Upper lobe of left lung (tissue), 6 donors: ENCODE results near the gene AXDND1. TPM values are rescaled to one million over a fixed set of nuclear protein-coding genes. Genes with fewer than 3 reads are reported as not detected.

Experiments used
- ATAC-seq, 2 donors: fragments of 200-7000 bp; cut with Tn5 transposase; one replicate each; pipeline ENCODE4 v1.9.1; 2022; ENCODE audit warnings: mild to moderate bottlenecking in 2 of 2, moderate library complexity in 2 of 2; ENCODE audit not compliant: low FRiP score in 2 of 2
- DNase-seq, 2 donors: peaks; one replicate each; pipeline ENCODE4 v3.0.0-alpha.2; 2019 to 2020
- H3K27ac ChIP-seq, 4 donors: fragments of 200-600 bp; sonication (generic); one replicate each; pipeline ENCODE4 v1.5.1; 2016 to 2019
- H3K27me3 ChIP-seq, 4 donors: fragments of 200-600 bp; sonication (generic); one replicate each; pipeline ENCODE4 v1.5.1; 2017 to 2019
- H3K36me3 ChIP-seq, 4 donors: fragments of 200-600 bp; sonication (generic); one replicate each; pipeline ENCODE4 v1.5.1; 2016 to 2019
- H3K4me1 ChIP-seq, 4 donors: fragments of 200-600 bp; sonication (generic); one replicate each; pipeline ENCODE4 v1.5.1; 2018 to 2019
- H3K4me3 ChIP-seq, 4 donors: fragments of 200-600 bp; sonication (generic); one replicate each; pipeline ENCODE4 v1.5.1; 2017 to 2019; ENCODE audit warnings: mild to moderate bottlenecking in 2 of 4, moderate library complexity in 1 of 4
- H3K9me3 ChIP-seq, 4 donors: fragments of 200-600 bp; sonication (generic); one replicate each; pipeline ENCODE4 v1.5.1; 2018 to 2019
- EP300 ChIP-seq, 4 donors: sonication (generic); formaldehyde crosslinking; IDR thresholded peaks; one replicate each; pipeline ENCODE4 v1.5.1; 2017; ENCODE audit warnings: antibody characterized with exemption in 4 of 4, control low read depth in 2 of 4
- POLR2A ChIP-seq, 4 donors: fragments of 450-650 bp; IDR thresholded peaks; one replicate each; pipeline ENCODE4 v1.5.1; 2016 to 2017; ENCODE audit warnings: antibody characterized with exemption in 4 of 4, mild to moderate bottlenecking in 2 of 4
- POLR2AphosphoS5 ChIP-seq, 2 donors: sonication (generic); formaldehyde crosslinking; IDR thresholded peaks; one replicate each; pipeline ENCODE4 v1.5.1; 2017; ENCODE audit warnings: antibody characterized with exemption in 2 of 2
- WGBS, 2 donors: methylation state at CpG; one replicate each; pipeline ENCODE4 v1.1.5; 2017 to 2018; 5-methylcytosine and 5-hydroxymethylcytosine counted together
- total RNA-seq, 6 donors: library from RNA; depleted of rRNA in 4 of 6; stranded (reverse); fragments of >200 nt in 4 of 6; gene quantifications; one replicate each; pipeline versions ENCODE4 v1.1.0 to v1.2.1, GENCODE V29; 2016 to 2021
- TF ChIP-seq, protein P1 (sequence below), 6 experiments: fragments of 450-650 bp in 4 of 6; fragments of 200-600 bp in 2 of 6; sonication (generic) in 2 of 6; IDR thresholded peaks; one replicate each; pipeline ENCODE4 v1.5.1; 2016 to 2019; ENCODE audit warnings: antibody characterized with exemption in 6 of 6
- donor health status: DM: no; HTN: no; CAD: no; lungs with moderate emphysema.
- donor health status: DM: no; HTN: yes; CAD: no; lungs with severe emphysema.

The AXDND1 gene
- total RNA-seq, 6 donors from 2014 or later: 0.44 to 2.9 (median 0.61) TPM; not detected in 3

DNA sequence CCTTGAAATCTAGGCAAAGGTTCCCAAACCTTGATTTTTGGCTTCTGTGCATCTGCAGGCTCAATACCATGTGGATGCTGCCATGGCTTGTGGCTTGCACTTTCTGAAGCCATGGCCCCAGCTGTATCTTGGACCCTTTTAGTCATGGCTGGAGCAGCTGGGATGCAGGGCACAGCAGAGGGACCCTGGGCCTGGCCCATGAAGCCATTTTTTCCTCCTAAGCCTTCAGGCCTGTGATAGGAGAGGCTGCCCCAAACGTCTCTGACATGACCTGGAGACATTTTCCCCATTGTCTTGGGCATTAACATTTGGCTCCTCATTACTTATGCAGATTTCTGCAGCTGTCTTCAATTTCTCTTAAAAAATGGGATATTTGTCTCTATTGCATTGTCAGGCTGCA lies 112.6 kb downstream of the AXDND1 start:
- Histone ChIP-seq H3K27ac (no peak overlapping the region), H3K9me3 (peaks cover 10 to 42% (median 27%) of the 10 kb centered on the region in 4 donors), H3K36me3 (no peaks in the 10 kb centered on the region), H3K4me3 (no peak overlapping the region), H3K27me3 (no peaks in the 10 kb centered on the region), H3K4me1 (no peaks in the 10 kb centered on the region)
- no peak for ATAC-seq
- 10 to 38% methylated on average over 1 of the region's 1 CpG for WGBS, 2 donors
- no peak for DNase-seq
- TF ChIP-seq POLR2A (IDR thresholded peaks at IDR 0.05): no peak
- TF ChIP-seq POLR2AphosphoS5 (IDR thresholded peaks at IDR 0.05): no peak
- TF ChIP-seq EP300 (IDR thresholded peaks at IDR 0.05): no peak
- TF ChIP-seq, protein P1, sequence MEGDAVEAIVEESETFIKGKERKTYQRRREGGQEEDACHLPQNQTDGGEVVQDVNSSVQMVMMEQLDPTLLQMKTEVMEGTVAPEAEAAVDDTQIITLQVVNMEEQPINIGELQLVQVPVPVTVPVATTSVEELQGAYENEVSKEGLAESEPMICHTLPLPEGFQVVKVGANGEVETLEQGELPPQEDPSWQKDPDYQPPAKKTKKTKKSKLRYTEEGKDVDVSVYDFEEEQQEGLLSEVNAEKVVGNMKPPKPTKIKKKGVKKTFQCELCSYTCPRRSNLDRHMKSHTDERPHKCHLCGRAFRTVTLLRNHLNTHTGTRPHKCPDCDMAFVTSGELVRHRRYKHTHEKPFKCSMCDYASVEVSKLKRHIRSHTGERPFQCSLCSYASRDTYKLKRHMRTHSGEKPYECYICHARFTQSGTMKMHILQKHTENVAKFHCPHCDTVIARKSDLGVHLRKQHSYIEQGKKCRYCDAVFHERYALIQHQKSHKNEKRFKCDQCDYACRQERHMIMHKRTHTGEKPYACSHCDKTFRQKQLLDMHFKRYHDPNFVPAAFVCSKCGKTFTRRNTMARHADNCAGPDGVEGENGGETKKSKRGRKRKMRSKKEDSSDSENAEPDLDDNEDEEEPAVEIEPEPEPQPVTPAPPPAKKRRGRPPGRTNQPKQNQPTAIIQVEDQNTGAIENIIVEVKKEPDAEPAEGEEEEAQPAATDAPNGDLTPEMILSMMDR (IDR thresholded peaks at IDR 0.05): no peak

DNA sequence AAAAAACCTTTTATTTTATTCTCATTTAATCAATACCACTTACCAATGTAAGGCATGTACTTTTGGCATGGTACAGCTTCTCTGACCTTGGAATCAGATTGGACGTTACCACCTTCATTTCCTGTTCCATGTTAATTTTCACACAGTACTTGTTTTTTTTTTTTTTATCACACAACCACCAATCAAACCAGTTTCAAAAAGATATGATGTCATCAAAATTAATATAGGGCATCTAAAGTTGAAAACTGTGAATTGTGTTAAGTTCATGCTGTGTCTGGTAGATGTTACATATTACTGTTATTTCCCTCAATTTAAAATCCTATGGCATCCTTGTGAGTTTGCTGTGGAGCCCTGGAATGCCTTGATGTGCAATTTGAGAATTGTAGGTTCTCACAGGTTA lies 124.8 kb downstream of the AXDND1 start:
- Histone ChIP-seq H3K4me1 (no peaks in the 10 kb centered on the region), H3K27ac (no peak overlapping the region), H3K4me3 (no peak overlapping the region), H3K36me3 (no peaks in the 10 kb centered on the region), H3K27me3 (no peaks in the 10 kb centered on the region), H3K9me3 (peaks cover 3 to 10% (median 7%) of the 10 kb centered on the region in 4 donors)
- no peak for TF ChIP-seq EP300 (IDR thresholded peaks at IDR 0.05)
- TF ChIP-seq, protein P1 (IDR thresholded peaks at IDR 0.05): no peak
- no peak for TF ChIP-seq POLR2A (IDR thresholded peaks at IDR 0.05)
- 60 to 64% methylated on average over 1 of the region's 1 CpG for WGBS, 2 donors
- no peak for DNase-seq
- no peak for ATAC-seq

DNA sequence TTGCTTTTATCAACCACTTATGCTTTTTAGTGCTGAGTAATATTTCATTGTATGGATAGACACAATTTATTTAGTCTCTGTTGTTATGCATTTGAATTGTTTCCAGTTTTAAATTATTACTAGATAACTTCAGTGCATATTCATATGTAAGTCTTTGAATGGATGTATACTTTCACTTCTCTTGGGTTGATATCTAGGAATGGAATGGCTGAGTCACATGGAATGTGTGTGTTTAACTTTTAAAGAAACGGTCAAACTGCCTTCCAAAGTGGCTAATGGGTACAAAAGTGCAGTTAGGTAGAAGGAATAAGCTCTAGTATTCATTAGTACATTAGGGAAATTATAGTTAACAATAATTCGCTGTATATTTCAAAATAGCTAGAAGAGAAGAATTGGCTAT lies 127.6 kb downstream of the AXDND1 start:
- H3K27me3 ChIP-seq: no peaks in the 10 kb centered on the region
- no peaks in the 10 kb centered on the region for H3K36me3 ChIP-seq
- H3K4me1 ChIP-seq: no peaks in the 10 kb centered on the region
- H3K4me3 ChIP-seq: no peak overlapping the region
- WGBS, 2 donors: 76 to 78% methylated on average over 2 of the region's 2 CpGs
- no peak overlapping the region for H3K27ac ChIP-seq
- no peaks in the 10 kb centered on the region for H3K9me3 ChIP-seq
- TF ChIP-seq POLR2A (IDR thresholded peaks at IDR 0.05) (no peak), EP300 (IDR thresholded peaks at IDR 0.05) (no peak), POLR2AphosphoS5 (IDR thresholded peaks at IDR 0.05) (no peak)
- TF ChIP-seq, protein P1 (IDR thresholded peaks at IDR 0.05): no peak
- no peak for DNase-seq
- no peak for ATAC-seq

DNA sequence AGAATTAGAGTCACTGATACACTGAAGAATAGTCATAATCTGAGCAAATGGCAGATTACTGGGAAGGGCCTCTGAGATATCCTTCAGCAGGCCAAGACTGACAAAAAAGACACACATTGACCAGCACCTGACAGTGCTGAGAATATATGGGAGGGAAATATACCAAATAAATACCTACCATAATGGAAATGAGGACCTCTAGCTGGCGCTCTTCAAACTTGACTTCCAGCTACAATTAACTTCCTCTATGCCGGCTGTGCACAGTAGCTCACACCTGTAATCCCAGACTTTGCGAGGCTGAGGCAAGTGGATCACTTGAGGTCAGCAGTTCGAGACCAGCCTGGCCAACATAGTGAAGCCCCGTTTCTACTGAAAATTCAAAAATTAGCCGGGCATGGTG lies 140.4 kb downstream of the AXDND1 start:
- Histone ChIP-seq H3K27me3 (no peaks in the 10 kb centered on the region), H3K9me3 (no peaks in the 10 kb centered on the region), H3K4me1 (no peaks in the 10 kb centered on the region), H3K36me3 (no peaks in the 10 kb centered on the region), H3K4me3 (no peak overlapping the region), H3K27ac (no peak overlapping the region)
- ATAC-seq (no peak), DNase-seq (no peak)
- WGBS, 2 donors: 84 to 92% methylated on average over 6 of the region's 6 CpGs
- TF ChIP-seq, protein P1 (IDR thresholded peaks at IDR 0.05): no peak
- no peak for TF ChIP-seq EP300 (IDR thresholded peaks at IDR 0.05)
- TF ChIP-seq POLR2AphosphoS5 (IDR thresholded peaks at IDR 0.05): no peak
- TF ChIP-seq POLR2A (IDR thresholded peaks at IDR 0.05): no peak

DNA sequence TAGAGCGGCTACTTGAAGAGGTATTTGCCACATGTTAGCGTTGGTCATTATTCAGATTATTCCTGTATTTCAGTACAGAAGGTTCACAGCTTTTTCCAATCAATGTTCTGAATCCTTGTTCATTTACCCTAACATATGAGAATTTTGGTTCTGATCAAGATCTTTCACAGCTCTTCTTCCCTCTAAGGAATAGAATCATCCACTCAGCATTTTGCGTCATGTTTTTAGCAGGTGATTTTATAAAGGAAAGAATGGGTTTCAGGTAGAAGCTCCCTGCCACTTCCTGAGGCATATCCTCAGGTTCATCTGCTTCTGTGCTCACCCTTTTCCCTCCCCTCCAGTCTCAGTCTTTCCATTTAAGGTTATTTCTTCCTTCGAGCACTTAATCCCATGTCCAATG lies 143.6 kb downstream of the AXDND1 start:
- H3K27ac ChIP-seq: no peak overlapping the region
- H3K9me3 ChIP-seq: no peaks in the 10 kb centered on the region
- ATAC-seq (no peak), DNase-seq (no peak)
- no peak overlapping the region for H3K4me3 ChIP-seq
- H3K36me3 ChIP-seq: no peaks in the 10 kb centered on the region
- H3K4me1 ChIP-seq: no peaks in the 10 kb centered on the region
- H3K27me3 ChIP-seq: no peaks in the 10 kb centered on the region
- TF ChIP-seq, protein P1 (IDR thresholded peaks at IDR 0.05): no peak
- no peak for TF ChIP-seq POLR2AphosphoS5 (IDR thresholded peaks at IDR 0.05)
- no peak for TF ChIP-seq POLR2A (IDR thresholded peaks at IDR 0.05)
- no peak for TF ChIP-seq EP300 (IDR thresholded peaks at IDR 0.05)
- WGBS, 2 donors: 88 to 93% methylated on average over 4 of the region's 4 CpGs
